Liver (tissue), 9 donors: ENCODE measurements around the gene ERI2. TPM values are rescaled to one million over a fixed set of nuclear protein-coding genes. Genes with fewer than 3 reads are reported as not detected.

Source experiments
- DNase-seq: peaks from one replicate; pipeline ENCODE4 v3.0.0-alpha.2; 2017; ENCODE audit warnings: low spot score
- H3K27ac ChIP-seq, 2 donors: one replicate each; pipeline ENCODE4 v1.7.0; 2013; ENCODE audit warnings: inconsistent platforms in 2 of 2, low read length in 2 of 2, control low read depth in 1 of 2, low read depth in 1 of 2, mild to moderate bottlenecking in 1 of 2
- H3K27me3 ChIP-seq, 4 donors: one replicate each; pipeline versions ENCODE4 v1.6.1 to v1.7.0; 2013; ENCODE audit warnings: low read length in 3 of 4, inconsistent platforms in 1 of 4, mild to moderate bottlenecking in 1 of 4, moderate library complexity in 1 of 4; ENCODE audit not compliant: control insufficient read depth in 4 of 4, insufficient read depth in 4 of 4
- H3K36me3 ChIP-seq, 4 donors: one replicate each; pipeline versions ENCODE4 v1.6.1 to v1.7.0; 2013; ENCODE audit warnings: low read length in 3 of 4, mild to moderate bottlenecking in 3 of 4, low read depth in 1 of 4, moderate library complexity in 1 of 4; ENCODE audit not compliant: control insufficient read depth in 4 of 4, insufficient read depth in 3 of 4
- H3K4me1 ChIP-seq, 4 donors: one replicate each; pipeline versions ENCODE4 v1.6.1 to v1.7.0; 2013; ENCODE audit warnings: low read length in 3 of 4, mild to moderate bottlenecking in 3 of 4, moderate library complexity in 1 of 4; ENCODE audit not compliant: control insufficient read depth in 4 of 4, insufficient read depth in 4 of 4
- H3K4me3 ChIP-seq, 3 donors: one replicate each; pipeline versions ENCODE4 v1.6.1 to v1.7.0; 2013; ENCODE audit warnings: low read length in 3 of 3, control low read depth in 1 of 3, low read depth in 1 of 3, mild to moderate bottlenecking in 1 of 3
- H3K9ac ChIP-seq, 2 donors: one replicate each; pipeline ENCODE4 v1.7.0; 2013; ENCODE audit warnings: low read length in 2 of 2, mild to moderate bottlenecking in 2 of 2, moderate library complexity in 2 of 2, control low read depth in 1 of 2, low read depth in 1 of 2
- H3K9me3 ChIP-seq, 4 donors: one replicate each; pipeline versions ENCODE4 v1.6.1 to v1.7.0; 2013; ENCODE audit warnings: low read length in 3 of 4; ENCODE audit not compliant: control insufficient read depth in 4 of 4
- ATF3 ChIP-seq: IDR thresholded peaks from 2 replicates; pipeline ENCODE4 v1.6.1; 2016; ENCODE audit warnings: antibody characterized with exemption
- CTCF ChIP-seq: fragments of 150-350 bp; IDR thresholded peaks from 2 replicates; pipeline ENCODE4 v1.5.1; 2017; ENCODE audit warnings: improper control_type of control experiment, low read depth, low read length; ENCODE audit not compliant: missing input control
- EGR1 ChIP-seq, 2 donors: IDR thresholded peaks; 2 replicates each; pipeline ENCODE4 v1.6.1; 2016 to 2018; ENCODE audit warnings: antibody characterized with exemption in 2 of 2, low read depth in 2 of 2
- FOXA1 ChIP-seq: IDR thresholded peaks from 2 replicates; pipeline ENCODE4 v1.6.1; 2016; ENCODE audit warnings: antibody characterized with exemption
- FOXA2 ChIP-seq: IDR thresholded peaks from 2 replicates; pipeline ENCODE4 v1.6.1; 2016; ENCODE audit warnings: antibody characterized with exemption
- GABPA ChIP-seq, 2 donors: IDR thresholded peaks in 1 of 2; conservative IDR thresholded peaks in 1 of 2; 2 replicates each; pipeline ENCODE4 v1.6.1; 2016; ENCODE audit warnings: antibody characterized with exemption in 2 of 2, mild to moderate bottlenecking in 1 of 2, moderate library complexity in 1 of 2
- HNF4A ChIP-seq, 2 donors: conservative IDR thresholded peaks; 2 replicates each; pipeline ENCODE4 v1.6.1; 2016; ENCODE audit warnings: antibody characterized with exemption in 2 of 2, mild to moderate bottlenecking in 2 of 2
- HNF4G ChIP-seq: IDR thresholded peaks from 2 replicates; pipeline ENCODE4 v1.6.1; 2016; ENCODE audit warnings: antibody characterized with exemption
- JUND ChIP-seq, 2 donors: IDR thresholded peaks; 2 replicates each; pipeline ENCODE4 v1.6.1; 2016; ENCODE audit warnings: antibody characterized with exemption in 2 of 2
- MAX ChIP-seq: IDR thresholded peaks from 2 replicates; pipeline ENCODE4 v1.6.1; 2016; ENCODE audit warnings: antibody characterized with exemption
- NR2F2 ChIP-seq: IDR thresholded peaks from 2 replicates; pipeline ENCODE4 v1.6.1; 2016; ENCODE audit warnings: antibody characterized with exemption
- RAD21 ChIP-seq, 2 donors: IDR thresholded peaks; 2 replicates each; pipeline ENCODE4 v1.6.1; 2016; ENCODE audit warnings: antibody characterized with exemption in 2 of 2, mild to moderate bottlenecking in 2 of 2
- REST ChIP-seq: IDR thresholded peaks from 2 replicates; pipeline ENCODE4 v1.6.1; 2016; ENCODE audit warnings: antibody characterized with exemption, mild to moderate bottlenecking
- RXRA ChIP-seq, 2 donors: IDR thresholded peaks; 2 replicates each; pipeline ENCODE4 v1.6.1; 2017 to 2018; ENCODE audit warnings: antibody characterized with exemption in 2 of 2, mild to moderate bottlenecking in 1 of 2
- SP1 ChIP-seq: IDR thresholded peaks from 2 replicates; pipeline ENCODE4 v1.6.1; 2018; ENCODE audit warnings: antibody characterized with exemption, mild to moderate bottlenecking
- TAF1 ChIP-seq: conservative IDR thresholded peaks from 2 replicates; pipeline ENCODE4 v1.6.1; 2016; ENCODE audit warnings: antibody characterized with exemption, mild to moderate bottlenecking
- YY1 ChIP-seq: IDR thresholded peaks from 2 replicates; pipeline ENCODE4 v1.6.1; 2016; ENCODE audit warnings: antibody characterized with exemption, mild to moderate bottlenecking
- WGBS: extraction: QIAGEN DNeasy Blood & Tissue Kit; methylation state at CpG from one replicate; pipeline ENCODE4 v1.1.7; 2013; 5-methylcytosine and 5-hydroxymethylcytosine counted together
- polyA plus RNA-seq, 2 donors: library from polyadenylated mRNA; stranded (reverse) in 1 of 2; unstranded in 1 of 2; fragments of 200-250 nt in 1 of 2; fragments of >200 nt in 1 of 2; fragmentation: Nextera tagmentation in 1 of 2; extraction: Ambion mirVana in 1 of 2; gene quantifications; one replicate each; pipeline versions ENCODE4 v1.2.1 to v1.2.3, GENCODE V29; 2013 to 2015
- total RNA-seq, 2 donors: library from RNA; depleted of rRNA; stranded (reverse); fragments of >200 nt; gene quantifications; one replicate each; pipeline ENCODE4 v1.2.3, GENCODE V29; 2014
- TF ChIP-seq, protein P1 (sequence below): IDR thresholded peaks from 2 replicates; pipeline ENCODE4 v1.6.1; 2016; ENCODE audit warnings: antibody characterized with exemption
- donor health status: healthy.
- donor health status: healthy.
- donor health status: healthy.
- donor health status: healthy.
- donor health status: healthy.

Gene ERI2
- total and polyA plus RNA-seq, 4 donors, result 8.8 to 79.1 (median 19.1) TPM

DNA sequence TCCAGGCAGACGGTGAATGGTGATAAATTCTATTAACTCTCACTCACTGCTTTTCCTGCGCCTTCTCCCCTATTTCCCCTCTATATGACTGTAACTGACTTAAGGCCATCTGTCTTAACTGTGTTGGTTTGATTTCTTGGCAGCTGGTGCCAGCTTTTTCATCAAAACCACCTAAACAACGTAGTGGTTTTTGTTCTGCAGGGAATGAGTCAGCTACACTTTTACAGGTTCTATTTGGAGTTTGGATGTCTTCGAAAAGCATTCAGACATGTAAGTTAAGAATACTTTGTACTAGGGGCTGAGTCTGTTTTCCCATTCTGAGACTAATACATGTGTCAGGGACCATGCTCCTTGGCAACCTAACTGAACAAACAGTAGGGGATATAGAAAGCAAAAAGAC lies 8.5 kb upstream of the ERI2 start:
- no peak for DNase-seq
- 88% methylated on average over 4 of the region's 4 CpGs for WGBS
- Histone ChIP-seq H3K4me3 (no peak overlapping the region), H3K9ac (no peak overlapping the region), H3K36me3 (no peaks in the 10 kb centered on the region), H3K4me1 (no peaks in the 10 kb centered on the region), H3K9me3 (no peaks in the 10 kb centered on the region), H3K27ac (no peak overlapping the region), H3K27me3 (no peaks in the 10 kb centered on the region)
- TF ChIP-seq REST (no peak), SP1 (no peak), HNF4A (conservative IDR thresholded peaks at IDR 0.05) (no peak), RXRA (IDR thresholded peaks at IDR 0.05) (no peak), TAF1 (no peak), JUND (IDR thresholded peaks at IDR 0.05) (no peak), EGR1 (IDR thresholded peaks at IDR 0.05; ENCODE audit: low read depth in 2 of 2) (no peak), HNF4G (no peak), NR2F2 (no peak), ATF3 (no peak), CTCF (no peak), FOXA2 (no peak), RAD21 (IDR thresholded peaks at IDR 0.05) (no peak), YY1 (no peak), FOXA1 (no peak), GABPA (IDR thresholded peaks at IDR 0.05 in 1 of 2, conservative IDR thresholded peaks at IDR 0.05 in 1 of 2) (no peak), MAX (no peak)
- TF ChIP-seq, protein P1, sequence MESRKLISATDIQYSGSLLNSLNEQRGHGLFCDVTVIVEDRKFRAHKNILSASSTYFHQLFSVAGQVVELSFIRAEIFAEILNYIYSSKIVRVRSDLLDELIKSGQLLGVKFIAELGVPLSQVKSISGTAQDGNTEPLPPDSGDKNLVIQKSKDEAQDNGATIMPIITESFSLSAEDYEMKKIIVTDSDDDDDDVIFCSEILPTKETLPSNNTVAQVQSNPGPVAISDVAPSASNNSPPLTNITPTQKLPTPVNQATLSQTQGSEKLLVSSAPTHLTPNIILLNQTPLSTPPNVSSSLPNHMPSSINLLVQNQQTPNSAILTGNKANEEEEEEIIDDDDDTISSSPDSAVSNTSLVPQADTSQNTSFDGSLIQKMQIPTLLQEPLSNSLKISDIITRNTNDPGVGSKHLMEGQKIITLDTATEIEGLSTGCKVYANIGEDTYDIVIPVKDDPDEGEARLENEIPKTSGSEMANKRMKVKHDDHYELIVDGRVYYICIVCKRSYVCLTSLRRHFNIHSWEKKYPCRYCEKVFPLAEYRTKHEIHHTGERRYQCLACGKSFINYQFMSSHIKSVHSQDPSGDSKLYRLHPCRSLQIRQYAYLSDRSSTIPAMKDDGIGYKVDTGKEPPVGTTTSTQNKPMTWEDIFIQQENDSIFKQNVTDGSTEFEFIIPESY, result no peak
